GM12865 (cell line): Measurements from ENCODE around the gene CACNA1C.

ENCODE experiments used
- DNase-seq: peaks from one replicate; pipeline ENCODE4 v3.0.0; 2010; ENCODE audit warnings: low read depth
- H3K4me3 ChIP-seq: 2 replicates; pipeline ENCODE4 v1.5.1; 2011; ENCODE audit warnings: mild to moderate bottlenecking, low read depth, low read length, control low read depth
- TF ChIP-seq, protein P1 (sequence below): IDR thresholded peaks from 2 replicates; pipeline ENCODE4 v1.5.1; 2011; ENCODE audit warnings: low read length, control low read depth, low read depth, inconsistent platforms; ENCODE audit not compliant: insufficient read depth; ENCODE audit errors: missing control alignments

The CACNA1C gene

DNA sequence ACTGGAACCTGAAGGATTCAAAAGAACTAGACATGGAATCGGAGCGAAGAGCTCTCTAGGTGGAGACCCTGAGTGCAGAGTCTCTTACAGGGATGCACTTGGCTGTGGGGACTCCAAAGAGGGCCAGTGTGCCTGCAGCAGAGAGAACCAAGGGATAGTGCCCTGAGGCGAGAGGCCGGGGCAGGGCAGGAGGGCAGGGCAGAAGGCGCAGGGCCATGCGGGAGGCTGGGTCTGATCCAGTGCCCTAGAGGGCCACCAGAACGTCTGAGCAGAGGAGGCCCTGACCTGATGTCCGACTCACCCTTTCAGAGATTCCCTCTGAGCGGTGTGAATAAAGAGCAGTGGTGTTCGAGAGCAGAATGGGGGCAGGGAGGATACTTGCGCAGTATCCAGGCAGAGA, 536.6 kb downstream of the CACNA1C start:
- DNase-seq, result no peak
- H3K4me3 ChIP-seq, result no peak overlapping the region
- TF ChIP-seq, protein P1, sequence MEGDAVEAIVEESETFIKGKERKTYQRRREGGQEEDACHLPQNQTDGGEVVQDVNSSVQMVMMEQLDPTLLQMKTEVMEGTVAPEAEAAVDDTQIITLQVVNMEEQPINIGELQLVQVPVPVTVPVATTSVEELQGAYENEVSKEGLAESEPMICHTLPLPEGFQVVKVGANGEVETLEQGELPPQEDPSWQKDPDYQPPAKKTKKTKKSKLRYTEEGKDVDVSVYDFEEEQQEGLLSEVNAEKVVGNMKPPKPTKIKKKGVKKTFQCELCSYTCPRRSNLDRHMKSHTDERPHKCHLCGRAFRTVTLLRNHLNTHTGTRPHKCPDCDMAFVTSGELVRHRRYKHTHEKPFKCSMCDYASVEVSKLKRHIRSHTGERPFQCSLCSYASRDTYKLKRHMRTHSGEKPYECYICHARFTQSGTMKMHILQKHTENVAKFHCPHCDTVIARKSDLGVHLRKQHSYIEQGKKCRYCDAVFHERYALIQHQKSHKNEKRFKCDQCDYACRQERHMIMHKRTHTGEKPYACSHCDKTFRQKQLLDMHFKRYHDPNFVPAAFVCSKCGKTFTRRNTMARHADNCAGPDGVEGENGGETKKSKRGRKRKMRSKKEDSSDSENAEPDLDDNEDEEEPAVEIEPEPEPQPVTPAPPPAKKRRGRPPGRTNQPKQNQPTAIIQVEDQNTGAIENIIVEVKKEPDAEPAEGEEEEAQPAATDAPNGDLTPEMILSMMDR, result no peak

DNA sequence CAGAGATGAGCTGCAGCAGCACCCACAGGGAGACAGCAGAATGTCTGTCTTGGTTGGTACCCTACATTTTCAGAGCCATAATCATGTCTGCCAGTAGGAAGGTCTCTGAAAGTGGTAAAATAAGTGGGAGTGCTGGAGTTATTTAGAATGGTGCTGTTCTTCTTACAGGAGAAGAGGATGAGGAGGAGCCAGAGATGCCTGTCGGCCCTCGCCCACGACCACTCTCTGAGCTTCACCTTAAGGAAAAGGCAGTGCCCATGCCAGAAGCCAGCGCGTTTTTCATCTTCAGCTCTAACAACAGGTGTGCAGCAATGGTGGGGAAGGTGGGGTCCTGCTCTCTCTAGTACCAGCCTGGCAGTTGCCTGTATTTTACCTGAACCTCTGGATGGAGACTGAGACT, 540.3 kb downstream of the CACNA1C start:
- no peak overlapping the region for H3K4me3 ChIP-seq
- TF ChIP-seq, protein P1, result no peak
- no peak for DNase-seq

DNA sequence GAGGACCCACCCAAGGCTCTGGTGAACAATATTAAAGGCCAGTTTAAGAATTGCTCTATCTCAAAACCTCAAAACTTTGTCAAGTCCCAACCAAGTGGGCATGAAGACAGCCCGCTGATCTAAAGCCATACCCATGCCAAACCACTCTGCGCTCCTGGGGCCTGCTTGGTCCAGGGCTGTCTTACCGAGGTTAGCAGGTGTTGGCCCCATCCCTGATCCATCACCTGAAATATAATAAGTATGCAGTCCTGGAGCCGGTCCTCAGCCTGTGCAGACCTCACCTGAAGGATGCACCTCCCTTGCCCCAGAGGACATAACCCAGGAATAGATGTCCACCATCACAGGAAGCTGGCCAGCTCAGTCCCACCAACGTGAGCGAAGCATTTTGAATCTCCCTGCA, 543.7 kb downstream of the CACNA1C start:
- no peak for DNase-seq
- H3K4me3 ChIP-seq, result no peak overlapping the region
- TF ChIP-seq, protein P1, result no peak

DNA sequence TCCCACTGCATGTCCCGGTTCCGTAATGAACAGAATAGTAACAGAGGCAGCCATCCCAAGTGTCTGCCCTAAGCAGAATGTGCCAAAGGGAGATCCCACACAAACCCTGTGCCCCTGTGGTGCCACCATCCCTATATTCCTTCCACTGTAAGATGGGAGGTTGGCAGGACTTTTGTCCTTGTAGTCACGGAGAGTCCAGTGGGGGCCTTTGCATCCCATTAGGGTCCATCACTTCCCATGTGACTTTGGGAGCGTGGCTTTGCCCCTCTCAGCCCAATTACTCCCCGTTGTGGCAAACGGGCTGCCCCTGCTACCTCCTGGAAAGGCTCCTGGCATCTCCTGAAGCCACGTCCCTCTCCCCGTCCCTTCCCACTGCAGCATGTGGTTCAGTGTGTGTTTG, 552.5 kb downstream of the CACNA1C start:
- TF ChIP-seq, protein P1, result no peak
- no peak overlapping the region for H3K4me3 ChIP-seq
- DNase-seq, result no peak

DNA sequence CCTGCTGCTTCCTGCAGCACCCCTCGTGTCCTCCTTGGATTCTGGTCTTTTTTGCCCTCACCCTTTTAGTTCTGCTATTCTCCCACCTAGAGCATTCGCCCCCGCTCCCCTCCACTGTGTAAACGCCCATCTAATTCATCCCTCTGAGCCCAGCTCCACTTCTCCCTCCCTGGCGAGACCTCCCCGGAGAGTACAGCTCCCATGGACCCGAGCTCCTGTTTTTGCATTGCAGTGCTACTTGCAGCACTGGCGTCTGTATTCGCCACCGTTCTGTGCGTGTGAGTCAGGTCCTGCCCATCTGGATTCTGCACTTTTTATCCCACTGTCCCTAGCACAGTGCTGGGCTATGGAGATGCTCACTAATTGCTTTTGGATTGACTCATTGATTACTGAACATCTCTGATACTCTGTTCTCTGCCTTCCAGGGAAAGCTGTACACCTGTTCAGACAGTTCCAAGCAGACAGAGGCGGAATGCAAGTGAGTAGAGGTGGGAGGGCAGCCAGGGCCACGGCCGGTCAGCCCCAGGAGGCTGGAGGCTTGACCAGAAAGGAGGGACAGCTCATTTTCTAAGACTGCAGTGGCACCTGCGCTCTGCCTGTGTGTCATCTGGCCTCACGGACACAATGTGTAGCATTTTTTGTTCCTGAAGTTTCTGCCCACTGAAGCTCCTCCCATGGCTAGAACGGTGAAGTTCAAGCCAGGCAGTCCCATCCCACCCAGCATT, 553.6 kb downstream of the CACNA1C start:
- H3K4me3 ChIP-seq, result no peak overlapping the region
- no peak for DNase-seq
- TF ChIP-seq, protein P1, result no peak

DNA sequence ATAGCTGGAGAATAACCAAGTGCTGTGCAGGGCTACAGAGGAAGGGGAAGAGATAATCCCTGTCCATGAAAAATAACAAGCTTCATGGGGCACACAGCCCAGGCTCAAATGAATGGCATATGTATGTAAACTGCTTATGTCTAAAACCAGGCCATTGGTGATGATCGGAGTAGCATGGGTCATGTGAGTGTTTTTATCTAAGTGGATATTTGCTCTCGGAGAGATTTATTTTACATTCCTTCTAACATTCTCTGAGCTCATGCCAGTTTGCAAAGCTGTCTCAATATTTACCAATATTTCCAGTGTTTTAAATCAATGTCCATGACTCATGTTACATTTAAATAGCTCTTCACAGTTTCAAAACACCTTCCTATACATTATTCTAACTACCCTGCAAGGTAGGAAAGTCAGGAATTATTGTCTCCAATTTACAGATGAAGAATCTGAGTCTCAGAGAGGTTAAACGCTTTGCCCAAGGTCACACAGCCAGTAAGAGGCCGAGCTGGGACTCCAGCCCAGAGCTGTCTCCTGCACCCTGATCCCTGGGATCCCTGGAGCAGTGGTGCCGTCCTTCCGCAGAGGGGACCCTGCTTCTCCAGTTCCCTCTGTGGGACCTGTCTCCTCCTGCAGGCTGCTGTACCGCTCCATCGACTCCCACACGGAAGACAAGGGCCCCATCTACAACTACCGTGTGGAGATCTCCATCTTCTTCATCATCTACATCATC, 555.3 kb downstream of the CACNA1C start:
- no peak overlapping the region for H3K4me3 ChIP-seq
- DNase-seq, result no peak
- TF ChIP-seq, protein P1, result no peak

DNA sequence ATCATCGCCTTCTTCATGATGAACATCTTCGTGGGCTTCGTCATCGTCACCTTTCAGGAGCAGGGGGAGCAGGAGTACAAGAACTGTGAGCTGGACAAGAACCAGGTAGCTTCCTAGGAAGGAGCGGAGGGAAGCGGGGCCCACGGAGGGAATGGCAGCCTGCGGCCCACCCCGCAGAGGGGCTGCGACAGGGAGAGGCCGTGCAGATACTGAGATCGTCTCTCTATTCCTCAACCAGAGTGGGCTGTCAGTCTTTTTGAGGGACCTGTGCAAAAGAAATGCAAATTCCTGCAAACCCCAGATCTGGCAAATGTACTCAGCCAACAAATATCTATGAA, 555.8 kb downstream of the CACNA1C start:
- DNase-seq, result no peak
- TF ChIP-seq, protein P1, result no peak
- no peak overlapping the region for H3K4me3 ChIP-seq
